Activated CD8-positive, alpha-beta T cell treated with anti-CD3 and anti-CD28 coated beads, Interleukin-2, amount 10 ng/mL, durations not matched to agents 7 days and 5 days (primary cell): ENCODE measurements around the gene E2F1. TPM values are rescaled to one million over a fixed set of nuclear protein-coding genes. Genes with fewer than 3 reads are reported as not detected.
A peak's percentile ranks its signal among the peaks of the same experiment; 100 is the strongest.

Source experiments
- ATAC-seq: fragments of 150-1000 bp; cut with Tn5 transposase; one replicate; pipeline ENCODE4 v1.10.0; 2021; ENCODE audit warnings: moderate library complexity
- CTCF ChIA-PET: fragments of 350-600 bp; sonication (Branson Sonifier 250); formaldehyde crosslinking; loops from one replicate; lab custom pipeline; 2021; ENCODE audit warnings: antibody characterized with exemption; lab: Charles Lee
- POLR2A ChIA-PET: fragments of 350-600 bp; sonication (Branson Sonifier 250); formaldehyde crosslinking; loops from one replicate; lab custom pipeline; 2021; ENCODE audit warnings: antibody characterized with exemption; lab: Charles Lee
- DNase-seq: peaks from one replicate; pipeline ENCODE4 v3.0.0-alpha.2; 2020
- H3K27ac Mint-ChIP-seq: one replicate; pipeline ENCODE4 v1.8.0; 2021; ENCODE audit warnings: mild to moderate bottlenecking, mixed read lengths
- H3K27me3 Mint-ChIP-seq: one replicate; pipeline ENCODE4 v1.8.0; 2021; ENCODE audit warnings: low read depth, mixed read lengths
- H3K36me3 Mint-ChIP-seq: one replicate; pipeline ENCODE4 v1.8.0; 2021; ENCODE audit warnings: low read depth, mixed read lengths
- H3K4me1 Mint-ChIP-seq: one replicate; pipeline ENCODE4 v1.8.0; 2021; ENCODE audit warnings: low read depth, mixed read lengths
- H3K4me3 Mint-ChIP-seq: one replicate; pipeline ENCODE4 v1.8.0; 2021; ENCODE audit warnings: mild to moderate bottlenecking, mixed read lengths
- H3K9me3 Mint-ChIP-seq: one replicate; pipeline ENCODE4 v1.8.0; 2022; ENCODE audit warnings: mixed read lengths; ENCODE audit not compliant: insufficient read depth
- total RNA-seq, 2 experiments: library from RNA; stranded (reverse); gene quantifications; one replicate each; pipeline ENCODE4 v1.2.3, GENCODE V29; 2021

E2F1 gene
- total RNA-seq, 2 experiments from 2014 or later = 74.5 to 80.8 TPM

DNA sequence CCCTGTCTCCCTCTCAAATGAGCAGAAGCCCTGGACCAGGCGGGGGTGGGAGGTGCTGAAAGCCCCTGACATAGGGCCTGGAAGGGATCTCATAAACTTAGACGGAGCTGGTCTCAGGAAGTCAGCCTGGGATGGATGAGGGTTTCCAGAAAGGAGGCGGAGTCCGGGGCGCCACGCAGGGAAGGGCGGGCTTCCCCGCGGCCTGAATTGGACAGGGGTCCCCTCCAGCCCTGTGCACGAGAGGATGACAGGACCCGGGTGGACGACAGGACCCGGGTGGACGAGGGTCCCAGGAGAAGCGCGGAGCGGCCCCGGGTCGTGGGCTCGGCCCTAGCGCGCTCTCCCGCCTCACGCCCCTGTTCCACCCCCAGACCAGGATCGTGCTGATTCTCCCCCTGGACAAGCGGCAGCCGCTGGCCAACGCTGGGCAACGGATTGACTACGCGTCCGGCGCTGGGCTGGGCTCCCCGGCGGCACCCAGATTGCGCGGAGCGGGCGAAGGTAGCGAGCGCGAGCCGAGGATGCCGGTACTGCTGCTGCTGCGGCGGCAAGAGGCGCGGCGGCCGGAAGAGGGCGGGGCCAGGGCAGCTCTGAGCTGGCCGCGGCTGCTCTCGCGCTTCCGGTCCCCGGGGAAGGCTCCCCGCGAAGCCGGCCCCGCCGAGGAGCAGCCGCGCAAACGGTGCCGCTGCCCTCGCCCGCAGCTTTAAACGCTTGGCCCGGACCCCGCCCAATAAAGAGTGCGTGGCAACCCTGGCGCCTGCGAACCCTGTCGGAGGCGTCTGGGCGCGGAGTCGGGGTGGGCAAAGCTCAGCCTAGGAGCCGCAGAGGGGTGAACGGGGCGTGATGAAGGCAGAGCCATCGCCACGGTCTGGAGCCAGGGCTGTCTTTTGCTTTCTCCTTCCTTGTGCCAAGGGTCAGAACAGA lies 22.8 kb downstream of the E2F1 start:
- peak overlapping the region; percentile 80 for H3K4me3 Mint-ChIP-seq
- peak overlapping the region; percentile 91 for H3K27ac Mint-ChIP-seq
- peaks cover 37% of the 10 kb centered on the region for H3K4me1 Mint-ChIP-seq
- ATAC-seq (peak; percentile 72), DNase-seq (peak; percentile 90)
- no peaks in the 10 kb centered on the region for H3K9me3 Mint-ChIP-seq
- POLR2A ChIA-PET = interaction anchor here (0.9 to 10.3 kb wide), 13 partner anchors 10 to 331 kb away, joined by 3 to 148 read pairs (median 4); partner anchors contain the start of genes CBFA2T2, CDK5RAP1, E2F1 and NECAB3
- CTCF ChIA-PET = interaction anchor here (0.9 to 9.8 kb wide), 8 partner anchors 9 to 206 kb away, joined by 3 to 126 read pairs (median 6); partner anchors contain the start of gene CBFA2T2
- H3K27me3 Mint-ChIP-seq = no peaks in the 10 kb centered on the region
- H3K36me3 Mint-ChIP-seq = peaks cover 12% of the 10 kb centered on the region

GRCh38 chr20:33662172-33662571 lies 24.0 kb downstream of the E2F1 start, which contains the start of gene C20orf144:
Gene C20orf144, plus strand, starts transcription at chr20:33662327. Its CDS starts 19 bp downstream, at chr20:33662346.
- Mint-ChIP-seq H3K36me3 (peaks cover 11% of the 10 kb centered on the region), H3K4me3 (peak within 1 kb of the TSS; percentile 80), H3K27me3 (no peaks in the 10 kb centered on the region), H3K9me3 (no peaks in the 10 kb centered on the region), H3K4me1 (peaks cover 32% of the 10 kb centered on the region), H3K27ac (peak within 1 kb of the TSS; percentile 91)
- ChIA-PET POLR2A (interaction anchor here (1.1 to 10.3 kb wide), 4 partner anchors 12 to 174 kb away, joined by 3 to 148 read pairs (median 14); partner anchors contain the start of genes E2F1 and NECAB3), CTCF (interaction anchor here (1.4 to 9.8 kb wide), 3 partner anchors 8 to 20 kb away, joined by 6 to 126 read pairs (median 11); no protein-coding TSS in a partner anchor)
- DNase-seq (no peak), ATAC-seq (no peak)

GRCh38 chr20:33660685-33661058 lies 25.5 kb downstream of the E2F1 start:
- Mint-ChIP-seq H3K4me1 (peaks cover 23% of the 10 kb centered on the region), H3K9me3 (no peaks in the 10 kb centered on the region), H3K36me3 (peaks cover 12% of the 10 kb centered on the region), H3K27me3 (no peaks in the 10 kb centered on the region), H3K27ac (peak overlapping the region; percentile 30), H3K4me3 (no peak overlapping the region)
- ChIA-PET POLR2A (no interaction called here), CTCF (interaction anchor here (0.9 kb wide), 1 partner anchor 216 kb away, joined by 3 read pairs; no protein-coding TSS in a partner anchor)
- no peak for ATAC-seq
- no peak for DNase-seq

DNA sequence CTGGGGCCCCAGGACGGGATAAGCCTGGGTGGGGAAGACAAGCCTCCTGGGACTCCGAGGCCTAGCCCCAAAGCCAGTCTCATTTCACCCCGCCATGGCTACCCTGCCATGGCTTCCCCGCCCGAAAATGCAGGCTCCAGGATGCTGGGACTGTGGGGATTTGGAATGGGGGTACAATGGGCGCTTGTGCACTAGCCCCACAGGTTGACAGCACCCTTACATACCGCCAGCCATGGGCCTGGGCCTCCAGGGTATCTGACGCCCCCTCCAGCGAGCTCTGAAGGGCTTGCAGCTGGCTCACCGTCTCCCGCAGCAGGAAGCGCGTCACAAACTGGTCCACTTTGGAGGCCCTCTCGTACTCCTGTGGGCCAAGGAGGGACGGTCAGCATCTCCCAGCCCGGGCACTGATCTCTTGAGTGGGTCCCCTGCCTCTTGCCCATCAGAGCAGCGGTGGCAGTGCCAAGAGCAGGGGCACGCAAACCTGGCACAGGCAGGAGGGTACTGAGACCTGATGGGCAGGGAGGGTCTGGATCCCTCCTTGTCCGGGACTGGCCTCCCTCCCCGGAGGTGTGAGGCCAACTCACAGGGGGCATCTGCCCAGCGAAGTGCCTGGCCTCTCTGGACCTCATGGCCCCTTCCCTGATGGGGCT lies 26.0 kb downstream of the E2F1 start:
- Mint-ChIP-seq H3K27ac (no peak overlapping the region), H3K36me3 (peaks cover 12% of the 10 kb centered on the region), H3K27me3 (no peaks in the 10 kb centered on the region), H3K4me1 (peaks cover 19% of the 10 kb centered on the region), H3K9me3 (no peaks in the 10 kb centered on the region), H3K4me3 (no peak overlapping the region)
- ATAC-seq = no peak
- POLR2A ChIA-PET = no interaction called here
- CTCF ChIA-PET = interaction anchor here (0.9 kb wide), 1 partner anchor 215 kb away, joined by 3 read pairs; no protein-coding TSS in a partner anchor
- DNase-seq = no peak

- Mint-ChIP-seq H3K9me3 (no peaks in the 10 kb centered on the region), H3K4me3 (no peak overlapping the region), H3K27ac (no peak overlapping the region), H3K4me1 (peaks cover 12% of the 10 kb centered on the region), H3K27me3 (no peaks in the 10 kb centered on the region), H3K36me3 (peaks cover 10% of the 10 kb centered on the region)
- DNase-seq (no peak), ATAC-seq (no peak)
- ChIA-PET CTCF (no interaction called here), POLR2A (no interaction called here)
These were observed 26.7 kb downstream of the E2F1 start for GRCh38 chr20:33659341-33660034.

DNA sequence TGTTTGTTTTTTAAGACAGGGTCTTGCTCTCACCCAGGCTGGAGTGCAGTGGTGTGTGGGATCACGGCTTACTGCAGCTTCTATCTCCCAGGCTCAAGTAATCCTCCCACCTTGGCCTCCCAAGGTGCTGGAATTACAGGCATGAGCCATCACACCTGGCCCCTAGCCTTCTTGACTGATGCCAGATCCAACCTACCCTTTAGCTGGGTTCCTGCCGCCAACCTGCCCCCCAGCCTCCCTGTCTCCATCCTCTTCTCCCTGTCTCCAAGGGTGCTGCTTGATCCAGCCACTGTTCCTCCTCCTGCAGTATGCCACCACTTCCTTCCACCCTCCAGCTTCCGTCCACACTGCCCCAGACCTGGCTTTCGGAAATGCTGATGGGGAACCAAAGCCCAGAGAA lies 27.3 kb downstream of the E2F1 start:
- no peaks in the 10 kb centered on the region for H3K27me3 Mint-ChIP-seq
- no peak for DNase-seq
- POLR2A ChIA-PET = no interaction called here
- peaks cover 8% of the 10 kb centered on the region for H3K36me3 Mint-ChIP-seq
- H3K27ac Mint-ChIP-seq = no peak overlapping the region
- ATAC-seq = no peak
- no peaks in the 10 kb centered on the region for H3K9me3 Mint-ChIP-seq
- CTCF ChIA-PET = no interaction called here
- H3K4me3 Mint-ChIP-seq = no peak overlapping the region
- peaks cover 6% of the 10 kb centered on the region for H3K4me1 Mint-ChIP-seq

DNA sequence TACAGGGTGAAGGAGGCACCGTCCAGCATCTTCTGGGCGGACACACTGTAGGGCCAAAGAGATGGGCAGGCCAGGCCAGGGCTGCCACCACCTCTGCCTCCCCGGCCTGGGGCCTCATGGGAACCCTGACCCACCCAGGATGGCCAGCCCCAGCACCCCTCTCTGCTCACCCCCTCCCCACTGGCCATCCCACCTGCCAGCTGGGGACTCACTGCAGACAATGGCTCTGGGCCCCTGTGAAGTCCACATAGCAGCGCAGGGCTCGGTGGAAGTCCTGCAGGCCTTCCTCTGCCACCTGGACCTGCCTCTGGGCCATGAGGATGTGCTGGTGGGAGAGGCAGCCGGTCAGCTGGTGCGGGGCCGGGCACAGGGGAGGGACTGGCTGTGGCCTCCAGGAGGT lies 27.7 kb downstream of the E2F1 start:
- DNase-seq (no peak), ATAC-seq (no peak)
- no peak overlapping the region for H3K27ac Mint-ChIP-seq
- POLR2A ChIA-PET = no interaction called here
- H3K4me3 Mint-ChIP-seq = no peak overlapping the region
- H3K36me3 Mint-ChIP-seq = peaks cover 8% of the 10 kb centered on the region
- H3K9me3 Mint-ChIP-seq = no peaks in the 10 kb centered on the region
- no peaks in the 10 kb centered on the region for H3K27me3 Mint-ChIP-seq
- CTCF ChIA-PET = no interaction called here
- H3K4me1 Mint-ChIP-seq = peaks cover 6% of the 10 kb centered on the region

GRCh38 chr20:33657704-33658095 lies 28.5 kb downstream of the E2F1 start:
- POLR2A ChIA-PET = no interaction called here

DNA sequence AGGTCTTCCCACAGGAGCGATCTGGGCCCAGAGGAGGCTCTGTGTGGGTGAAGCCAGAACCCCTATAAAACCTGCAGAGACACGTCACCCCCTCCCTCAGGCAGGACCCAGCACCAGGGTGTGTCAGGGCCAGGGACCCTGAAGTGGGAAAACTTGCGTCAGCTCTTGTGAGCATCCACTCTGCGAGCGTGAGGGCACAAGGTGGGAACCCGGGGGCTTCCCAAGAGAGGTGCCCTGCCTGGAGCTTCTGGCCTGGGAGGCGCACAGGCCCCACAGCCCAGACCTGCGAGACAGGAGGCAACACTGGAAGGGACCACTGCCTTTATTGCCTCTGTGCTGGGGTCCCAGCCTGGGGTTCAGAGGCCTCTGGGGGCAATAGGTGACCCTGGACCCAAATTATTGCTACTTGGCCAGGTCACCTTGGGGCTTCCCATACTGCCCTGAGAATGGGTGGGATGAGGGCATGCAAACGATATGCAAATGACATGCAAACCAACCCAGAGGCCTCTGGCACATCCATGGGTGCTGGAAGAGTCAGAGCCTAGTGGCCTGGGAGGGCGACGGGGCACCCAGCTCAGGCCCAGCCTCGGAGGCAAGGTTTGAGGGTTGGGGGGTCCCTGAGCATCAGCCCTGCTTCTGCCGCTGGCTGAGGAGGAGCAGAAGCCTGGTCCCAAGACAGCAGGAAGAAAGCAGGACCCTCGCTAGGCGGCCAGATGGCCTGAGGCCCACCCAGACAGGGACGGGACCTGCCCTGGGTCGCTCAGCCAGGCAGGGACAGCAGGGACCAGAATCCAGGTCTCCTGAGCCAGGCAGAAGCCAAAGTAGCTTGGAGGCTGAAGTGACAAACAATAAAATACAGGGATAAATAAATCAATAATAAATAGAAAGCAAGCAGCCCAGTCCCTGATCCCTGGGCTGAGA lies 29.1 kb downstream of the E2F1 start:
- Mint-ChIP-seq H3K36me3 (peaks cover 8% of the 10 kb centered on the region), H3K27ac (no peak overlapping the region), H3K9me3 (no peaks in the 10 kb centered on the region), H3K4me1 (no peaks in the 10 kb centered on the region), H3K27me3 (no peaks in the 10 kb centered on the region), H3K4me3 (no peak overlapping the region)
- DNase-seq (no peak), ATAC-seq (no peak)
- ChIA-PET POLR2A (no interaction called here), CTCF (interaction anchor here (4.8 kb wide), 1 partner anchor 11 kb away, joined by 25 read pairs; the partner anchor contains the start of gene ACTL10)

More at GRCh38 chr20:33657704-33658095, 28.5 kb downstream of the E2F1 start:
- DNase-seq (no peak), ATAC-seq (no peak)
- H3K4me3 Mint-ChIP-seq = no peak overlapping the region
- H3K4me1 Mint-ChIP-seq = peaks cover 2% of the 10 kb centered on the region
- CTCF ChIA-PET = interaction anchor here (4.8 kb wide), 1 partner anchor 10 kb away, joined by 25 read pairs; the partner anchor contains the start of gene ACTL10
- H3K36me3 Mint-ChIP-seq = peaks cover 8% of the 10 kb centered on the region
- no peak overlapping the region for H3K27ac Mint-ChIP-seq
- H3K27me3 Mint-ChIP-seq = no peaks in the 10 kb centered on the region
- H3K9me3 Mint-ChIP-seq = no peaks in the 10 kb centered on the region

GRCh38 chr20:33656010-33656782 lies 30.0 kb downstream of the E2F1 start:
- CTCF ChIA-PET = interaction anchor here (4.8 kb wide), 1 partner anchor 12 kb away, joined by 25 read pairs; the partner anchor contains the start of gene ACTL10
- H3K9me3 Mint-ChIP-seq = no peaks in the 10 kb centered on the region
- peaks cover 8% of the 10 kb centered on the region for H3K36me3 Mint-ChIP-seq
- no peaks in the 10 kb centered on the region for H3K27me3 Mint-ChIP-seq
- H3K4me3 Mint-ChIP-seq = no peak overlapping the region
- ATAC-seq (no peak), DNase-seq (no peak)
- H3K4me1 Mint-ChIP-seq = no peaks in the 10 kb centered on the region
- H3K27ac Mint-ChIP-seq = no peak overlapping the region
- POLR2A ChIA-PET = interaction anchor here (0.8 kb wide), 1 partner anchor 166 kb away, joined by 4 read pairs; the partner anchor contains the start of gene CBFA2T2
